ENCODE results near the gene TXNDC8.

GRCh38 chr9:110259566-110259965 lies 78.1 kb downstream of the TXNDC8 start:
- TF ChIP-seq CTCF (IDR thresholded peaks at IDR 0.05) (no peak), POLR2A (IDR thresholded peaks at IDR 0.05) (no peak), EP300 (IDR thresholded peaks at IDR 0.05) (no peak)
